ENCODE data around the gene PLA2G4E.

Gene PLA2G4E

GRCh38 chr15:42036112-42036905, 15.5 kb upstream of the PLA2G4E start:
- ChIA-PET POLR2A (no interaction called here), CTCF (no interaction called here)
- TF ChIP-seq HDGF (IDR thresholded peaks at IDR 0.05; ENCODE audit: borderline replicate concordance) = no peak
- no peak for TF ChIP-seq FOXA1 (IDR thresholded peaks at IDR 0.05)
- no peak for DNase-seq (ENCODE audit: extremely low spot score)

- TF ChIP-seq CTBP1 (IDR thresholded peaks at IDR 0.05; ENCODE audit: borderline replicate concordance) (no peak), HDGF (IDR thresholded peaks at IDR 0.05; ENCODE audit: borderline replicate concordance) (no peak), FOXK2 (IDR thresholded peaks at IDR 0.05) (no peak), FOXA1 (IDR thresholded peaks at IDR 0.05) (no peak), L3MBTL2 (conservative IDR thresholded peaks at IDR 0.05) (no peak), PKNOX1 (IDR thresholded peaks at IDR 0.05) (no peak), ZNF384 (IDR thresholded peaks at IDR 0.05) (no peak), NFRKB (IDR thresholded peaks at IDR 0.05) (no peak), ELF4 (IDR thresholded peaks at IDR 0.05) (no peak), SUZ12 (IDR thresholded peaks at IDR 0.05) (no peak), SP1 (IDR thresholded peaks at IDR 0.05) (no peak)
- ChIA-PET POLR2A (no interaction called here), CTCF (no interaction called here)
- DNase-seq (ENCODE audit: extremely low spot score) = no peak
These were observed 14.6 kb upstream of the PLA2G4E start for GRCh38 chr15:42035435-42035761.

DNA sequence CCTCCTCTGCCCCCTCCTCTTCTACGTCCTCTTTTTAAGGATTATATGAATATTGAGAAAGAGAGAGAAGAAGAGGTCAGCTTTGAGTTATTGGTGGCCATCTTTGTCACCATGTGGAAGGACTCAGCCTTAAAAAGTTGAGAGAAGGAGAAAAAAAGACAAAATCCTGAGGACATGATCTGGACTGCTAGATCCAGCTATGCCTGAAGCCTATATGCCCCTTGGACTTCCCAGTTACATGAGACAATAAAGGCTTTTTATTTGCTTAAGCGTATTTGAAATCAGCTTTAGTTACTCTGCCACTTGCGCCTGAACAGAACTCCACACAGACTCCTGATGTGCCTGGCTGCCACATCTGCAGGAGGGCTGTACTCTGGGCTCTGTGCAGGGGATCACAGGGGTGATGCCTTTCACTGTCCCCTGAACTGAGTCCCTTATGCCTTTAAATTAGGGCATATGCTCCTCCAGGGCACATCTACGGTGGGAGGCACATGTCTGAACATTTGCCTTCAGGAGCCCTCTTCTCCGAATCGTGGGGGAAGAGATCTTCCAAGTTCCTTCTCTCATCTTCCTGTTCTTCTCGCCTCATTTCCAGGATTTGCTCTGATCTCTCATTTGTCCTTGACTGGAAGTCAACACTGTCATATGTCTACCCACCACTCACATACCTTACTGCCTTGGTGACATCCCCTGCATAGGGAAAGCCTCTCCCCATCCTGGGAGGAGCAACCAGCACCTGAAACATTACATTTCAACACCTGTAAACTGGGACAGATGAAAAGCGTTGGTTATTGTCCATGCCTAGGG, 14.0 kb upstream of the PLA2G4E start:
- CTCF ChIA-PET = no interaction called here
- DNase-seq (ENCODE audit: extremely low spot score) = no peak
- POLR2A ChIA-PET = no interaction called here
- TF ChIP-seq NFRKB (IDR thresholded peaks at IDR 0.05) = no peak
- TF ChIP-seq BHLHE40 (IDR thresholded peaks at IDR 0.05; ENCODE audit: borderline replicate concordance) = no peak
- no peak for TF ChIP-seq TARDBP (IDR thresholded peaks at IDR 0.05)
- no peak for TF ChIP-seq ELF4 (IDR thresholded peaks at IDR 0.05)
- TF ChIP-seq L3MBTL2 (conservative IDR thresholded peaks at IDR 0.05) = no peak

DNA sequence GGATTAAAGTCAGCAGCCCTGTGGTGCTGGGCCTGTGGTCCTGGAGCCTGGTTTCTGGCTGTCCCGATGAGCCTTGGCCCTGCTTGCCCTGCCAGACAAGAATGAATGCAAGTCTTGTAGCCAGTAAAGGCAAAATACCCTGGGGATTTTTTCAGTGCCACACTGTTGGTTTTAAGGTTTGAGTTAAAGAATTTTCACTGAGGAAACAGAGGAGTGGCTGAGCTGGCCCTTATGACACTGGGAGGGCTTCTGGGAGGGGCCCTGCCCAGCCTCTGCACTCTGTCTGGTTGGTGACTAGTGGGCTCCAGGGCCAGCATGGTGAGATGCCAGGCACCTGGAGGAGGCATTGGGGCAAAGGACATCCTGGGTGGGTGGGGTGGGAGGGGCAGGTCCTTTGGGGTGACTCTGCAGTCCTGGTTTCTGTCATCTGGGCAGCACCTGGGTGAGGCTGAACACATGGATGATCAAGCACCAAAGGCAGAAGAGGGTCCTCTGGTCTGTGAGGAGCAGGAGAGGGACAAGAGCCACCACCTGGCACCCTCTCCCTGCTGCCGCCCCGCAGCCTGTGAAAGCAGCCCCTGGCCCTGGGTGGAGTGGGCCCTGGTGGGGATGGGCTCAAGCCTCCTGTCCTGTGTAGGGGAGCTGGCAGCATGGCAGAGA, 12.5 kb upstream of the PLA2G4E start:
- ChIA-PET CTCF (no interaction called here), POLR2A (no interaction called here)
- no peak for DNase-seq (ENCODE audit: extremely low spot score)
- TF ChIP-seq PKNOX1 (IDR thresholded peaks at IDR 0.05) (no peak), ARNT (IDR thresholded peaks at IDR 0.05) (no peak), NFRKB (IDR thresholded peaks at IDR 0.05) (no peak), SP1 (IDR thresholded peaks at IDR 0.05) (no peak), FOXM1 (IDR thresholded peaks at IDR 0.05; ENCODE audit: borderline replicate concordance) (no peak), TARDBP (IDR thresholded peaks at IDR 0.05) (no peak), FOXK2 (IDR thresholded peaks at IDR 0.05) (no peak), SUZ12 (IDR thresholded peaks at IDR 0.05) (no peak), L3MBTL2 (conservative IDR thresholded peaks at IDR 0.05) (no peak), CTBP1 (IDR thresholded peaks at IDR 0.05; ENCODE audit: borderline replicate concordance) (no peak), BHLHE40 (IDR thresholded peaks at IDR 0.05; ENCODE audit: borderline replicate concordance) (no peak), ZNF384 (IDR thresholded peaks at IDR 0.05) (no peak), HDGF (IDR thresholded peaks at IDR 0.05; ENCODE audit: borderline replicate concordance) (no peak), LEF1 (IDR thresholded peaks at IDR 0.05; ENCODE audit: borderline replicate concordance) (no peak), FOXA1 (IDR thresholded peaks at IDR 0.05) (no peak), ELF4 (IDR thresholded peaks at IDR 0.05) (no peak)

DNA sequence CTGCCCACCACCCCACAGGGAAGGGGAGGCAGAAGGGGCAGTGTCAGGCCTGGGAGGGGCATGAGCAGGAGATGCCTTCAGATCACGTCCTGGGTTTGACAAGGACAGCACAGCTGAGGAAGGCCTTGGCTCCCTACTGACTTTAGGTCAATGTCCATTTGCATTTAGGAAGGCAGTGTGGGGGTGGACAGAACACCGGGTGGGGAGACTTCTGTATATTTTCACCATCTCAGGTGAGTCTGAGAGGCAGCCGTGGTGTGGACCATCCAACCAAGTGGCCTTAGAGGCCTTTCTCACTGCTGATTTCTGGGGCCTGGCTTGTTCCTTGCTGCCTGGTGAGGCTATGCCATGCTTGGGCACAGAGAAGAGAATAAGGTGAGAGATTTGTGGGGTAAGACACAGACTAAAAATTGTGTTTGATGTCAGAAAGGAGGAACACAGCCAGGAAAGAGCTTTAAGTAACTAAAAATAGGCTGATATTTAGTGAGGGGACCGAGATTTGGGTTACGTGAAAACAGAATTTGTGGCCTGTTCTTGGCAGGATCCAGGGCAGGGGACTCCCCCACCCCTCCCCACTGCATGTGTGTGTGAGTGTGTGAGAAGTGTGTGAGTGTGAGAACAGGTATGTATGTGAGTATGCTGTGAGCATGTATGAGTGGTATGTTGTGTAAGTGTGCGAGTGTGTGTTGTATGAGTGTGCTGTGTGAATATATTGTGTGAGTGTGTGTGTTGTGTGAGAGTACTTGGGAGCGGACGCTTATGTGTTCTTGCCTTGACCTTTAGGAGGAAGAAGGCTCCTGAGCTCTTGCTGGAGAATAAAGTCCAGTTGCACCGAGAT, 11.8 kb upstream of the PLA2G4E start:
- ChIA-PET POLR2A (no interaction called here), CTCF (no interaction called here)
- no peak for DNase-seq (ENCODE audit: extremely low spot score)
- TF ChIP-seq FOXK2 (IDR thresholded peaks at IDR 0.05) = no peak
- TF ChIP-seq ARNT (IDR thresholded peaks at IDR 0.05) = no peak
- TF ChIP-seq BHLHE40 (IDR thresholded peaks at IDR 0.05; ENCODE audit: borderline replicate concordance) = no peak
- no peak for TF ChIP-seq FOXA1 (IDR thresholded peaks at IDR 0.05)
- TF ChIP-seq CTBP1 (IDR thresholded peaks at IDR 0.05; ENCODE audit: borderline replicate concordance) = no peak
- no peak for TF ChIP-seq FOXM1 (IDR thresholded peaks at IDR 0.05; ENCODE audit: borderline replicate concordance)
- TF ChIP-seq LEF1 (IDR thresholded peaks at IDR 0.05; ENCODE audit: borderline replicate concordance) = no peak
- TF ChIP-seq PKNOX1 (IDR thresholded peaks at IDR 0.05) = no peak
- TF ChIP-seq ZNF384 (IDR thresholded peaks at IDR 0.05) = no peak
- TF ChIP-seq TARDBP (IDR thresholded peaks at IDR 0.05) = no peak
- no peak for TF ChIP-seq ELF4 (IDR thresholded peaks at IDR 0.05)
- no peak for TF ChIP-seq SUZ12 (IDR thresholded peaks at IDR 0.05)
- no peak for TF ChIP-seq L3MBTL2 (conservative IDR thresholded peaks at IDR 0.05)
